ENCODE results near the gene ANK2.

DNA sequence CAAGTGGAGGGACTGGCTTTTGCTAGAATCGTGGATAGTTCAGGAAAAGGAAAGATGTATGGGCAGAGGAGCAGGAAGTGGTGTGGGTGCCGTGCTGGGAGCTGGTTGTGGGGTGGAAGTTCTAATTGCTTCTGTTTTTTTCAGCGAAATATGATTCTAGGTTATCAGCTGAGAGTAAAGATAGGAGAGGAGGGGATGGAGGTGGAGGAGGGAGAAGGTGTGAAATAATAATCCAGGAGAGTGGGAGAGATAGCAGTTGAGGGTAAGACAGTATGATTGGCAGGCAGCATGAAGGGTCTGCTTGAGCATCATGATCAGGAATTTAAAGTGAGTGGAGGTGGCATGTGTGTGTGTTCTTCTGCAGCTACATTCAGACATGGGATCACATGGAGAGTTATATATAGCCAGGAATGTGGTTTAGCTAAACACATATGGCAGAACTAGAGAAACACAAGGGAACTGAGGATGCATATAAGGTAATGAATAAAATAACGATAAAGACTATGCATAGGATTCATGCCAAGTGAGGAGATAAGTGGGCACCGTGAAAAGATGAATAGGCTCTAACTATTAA lies 133.7 kb downstream of the ANK2 start:
- TF ChIP-seq, protein P1, sequence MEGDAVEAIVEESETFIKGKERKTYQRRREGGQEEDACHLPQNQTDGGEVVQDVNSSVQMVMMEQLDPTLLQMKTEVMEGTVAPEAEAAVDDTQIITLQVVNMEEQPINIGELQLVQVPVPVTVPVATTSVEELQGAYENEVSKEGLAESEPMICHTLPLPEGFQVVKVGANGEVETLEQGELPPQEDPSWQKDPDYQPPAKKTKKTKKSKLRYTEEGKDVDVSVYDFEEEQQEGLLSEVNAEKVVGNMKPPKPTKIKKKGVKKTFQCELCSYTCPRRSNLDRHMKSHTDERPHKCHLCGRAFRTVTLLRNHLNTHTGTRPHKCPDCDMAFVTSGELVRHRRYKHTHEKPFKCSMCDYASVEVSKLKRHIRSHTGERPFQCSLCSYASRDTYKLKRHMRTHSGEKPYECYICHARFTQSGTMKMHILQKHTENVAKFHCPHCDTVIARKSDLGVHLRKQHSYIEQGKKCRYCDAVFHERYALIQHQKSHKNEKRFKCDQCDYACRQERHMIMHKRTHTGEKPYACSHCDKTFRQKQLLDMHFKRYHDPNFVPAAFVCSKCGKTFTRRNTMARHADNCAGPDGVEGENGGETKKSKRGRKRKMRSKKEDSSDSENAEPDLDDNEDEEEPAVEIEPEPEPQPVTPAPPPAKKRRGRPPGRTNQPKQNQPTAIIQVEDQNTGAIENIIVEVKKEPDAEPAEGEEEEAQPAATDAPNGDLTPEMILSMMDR (IDR thresholded peaks at IDR 0.05 in 4 of 5, conservative IDR thresholded peaks at IDR 0.05 in 1 of 5), result no peak
- no peak for TF ChIP-seq POLR2A (IDR thresholded peaks at IDR 0.05)
